Erythroblast (primary cell): ENCODE measurements around the gene CENPS.
"Not testable (repeated sequence)": the region's sequence is repeated elsewhere in the genome, so short reads cannot be mapped to it uniquely, and the experiment has no call there.

Source experiments
- DNase-seq, 2 experiments: peaks; one replicate each; lab custom pipeline; 2025; lab: John Stamatoyannopoulos, UW
- GATA1 ChIP-seq: IDR thresholded peaks from 2 replicates; pipeline ENCODE4 v1.6.1; 2011; ENCODE audit warnings: low read depth, mild to moderate bottlenecking, control low read depth, low read length, moderate library complexity
- POLR2A ChIP-seq: IDR thresholded peaks from 2 replicates; pipeline ENCODE4 v1.6.1; 2011; ENCODE audit warnings: mild to moderate bottlenecking, low read length

The CENPS gene

DNA sequence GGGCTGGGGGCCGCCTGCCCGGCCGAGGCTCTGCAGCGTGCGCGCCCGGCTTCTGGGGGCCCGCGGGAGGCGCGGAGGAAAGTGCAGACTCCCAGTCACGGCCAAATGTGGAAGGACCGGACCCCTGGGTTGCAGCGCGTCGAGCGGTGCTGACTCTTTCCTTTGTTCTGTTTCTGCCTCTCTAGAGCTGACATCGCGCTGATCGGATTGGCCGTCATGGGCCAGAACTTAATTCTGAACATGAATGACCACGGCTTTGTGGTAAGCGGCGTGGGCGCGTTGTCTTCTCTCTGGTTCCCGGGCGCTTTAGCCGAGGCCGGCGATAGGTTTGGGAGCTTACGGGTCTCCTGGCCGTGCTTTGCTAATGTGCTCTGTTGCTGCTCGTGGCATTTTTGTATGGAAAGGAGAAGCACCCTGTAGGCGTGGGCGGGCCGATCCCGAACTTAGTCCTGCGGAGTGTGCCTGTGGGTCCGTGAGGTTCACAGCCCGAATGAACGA, 30.7 kb upstream of the CENPS start:
- TF ChIP-seq POLR2A (no peak), GATA1 (no peak)
- peak; percentile 56 to 73 for DNase-seq

DNA sequence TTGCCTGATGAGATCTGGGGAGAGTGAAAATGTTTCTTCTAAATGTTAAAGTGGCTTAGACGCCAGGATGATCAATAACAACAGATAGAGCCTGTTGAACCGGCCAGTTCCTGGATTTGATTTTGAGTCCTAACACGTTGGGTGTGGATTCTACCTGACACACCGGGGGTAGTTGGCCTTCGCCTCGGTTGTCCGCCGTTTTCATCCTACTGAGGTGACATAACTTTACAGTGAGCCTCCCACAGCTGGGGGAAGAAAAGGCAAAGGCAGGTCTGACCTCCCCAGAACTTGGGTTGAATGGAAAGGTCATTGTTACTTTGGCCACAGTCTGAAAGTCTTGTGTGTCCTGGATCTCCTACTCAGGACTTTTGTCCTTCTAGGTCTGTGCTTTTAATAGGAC, 30.2 kb upstream of the CENPS start:
- no peak for DNase-seq
- TF ChIP-seq GATA1 (no peak), POLR2A (no peak)

DNA sequence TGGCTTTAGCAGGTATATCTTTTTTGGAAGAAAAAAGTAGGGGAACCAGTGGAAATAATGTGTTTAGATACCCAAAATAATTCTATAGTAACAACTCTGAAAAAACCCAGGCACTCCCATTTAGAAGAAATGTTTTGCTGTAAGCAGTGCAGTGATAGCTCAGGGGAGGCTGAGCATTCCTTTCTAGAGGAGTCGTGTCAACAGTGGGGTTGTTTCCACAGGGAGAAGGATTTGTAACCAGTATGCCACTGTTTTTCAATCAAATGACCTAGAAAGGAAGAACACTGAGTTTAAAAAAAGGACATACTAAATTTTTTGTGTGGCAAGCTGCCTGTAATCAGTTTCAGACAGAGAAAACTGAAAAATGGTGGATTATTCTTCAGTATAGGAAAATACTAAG, 29.0 kb upstream of the CENPS start:
- DNase-seq: no peak
- TF ChIP-seq POLR2A (no peak), GATA1 (no peak)

GRCh38 chr1:10402729-10403274, 27.4 kb upstream of the CENPS start:
- no peak for DNase-seq

GRCh38 chr1:10407201-10407600, 23.0 kb upstream of the CENPS start:
- TF ChIP-seq GATA1: no peak
- TF ChIP-seq POLR2A: no peak
- DNase-seq: no peak

More at GRCh38 chr1:10402729-10403274, 27.4 kb upstream of the CENPS start:
- no peak for TF ChIP-seq POLR2A
- TF ChIP-seq GATA1: no peak

GRCh38 chr1:10415211-10415930, 14.9 kb upstream of the CENPS start:
- DNase-seq: peak; percentile 89 to 91
- TF ChIP-seq GATA1 (no peak), POLR2A (peak; percentile 52)

DNA sequence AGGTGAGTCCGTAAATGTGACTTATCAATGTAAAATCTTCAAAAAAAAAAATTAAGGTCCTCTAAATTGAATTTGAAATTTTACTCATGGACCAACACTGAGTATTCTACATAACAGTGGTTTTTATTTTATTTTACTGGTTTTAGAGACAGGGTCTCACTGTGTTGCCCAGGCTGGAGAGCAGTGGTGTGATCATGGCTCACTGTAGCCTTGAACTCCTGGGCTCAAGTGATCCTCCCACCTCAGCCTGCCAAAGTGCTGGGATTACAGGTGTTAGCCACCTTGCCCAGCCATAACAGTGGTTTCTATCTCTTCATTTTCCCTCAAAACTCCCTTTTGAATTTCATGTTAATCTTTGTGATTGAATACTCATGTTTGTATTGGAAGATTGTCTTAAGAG, 14.3 kb upstream of the CENPS start:
- DNase-seq: not testable (repeated sequence)

GRCh38 chr1:10418741-10419140, 11.5 kb upstream of the CENPS start:
- DNase-seq: not testable (repeated sequence)

DNA sequence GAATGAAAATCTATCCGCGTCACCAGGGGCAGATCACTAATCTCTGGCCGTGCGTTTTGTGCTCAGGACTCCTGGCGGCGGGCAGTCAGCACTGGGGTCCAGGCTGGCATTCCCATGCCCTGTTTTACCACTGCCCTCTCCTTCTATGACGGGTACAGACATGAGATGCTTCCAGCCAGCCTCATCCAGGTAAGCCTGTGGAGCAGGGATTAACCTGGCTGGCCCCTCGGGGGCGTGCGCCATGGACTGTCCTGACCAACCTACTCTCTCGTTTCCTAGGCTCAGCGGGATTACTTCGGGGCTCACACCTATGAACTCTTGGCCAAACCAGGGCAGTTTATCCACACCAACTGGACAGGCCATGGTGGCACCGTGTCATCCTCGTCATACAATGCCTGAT, 10.9 kb upstream of the CENPS start:
- TF ChIP-seq GATA1 (no peak), POLR2A (no peak)

DNA sequence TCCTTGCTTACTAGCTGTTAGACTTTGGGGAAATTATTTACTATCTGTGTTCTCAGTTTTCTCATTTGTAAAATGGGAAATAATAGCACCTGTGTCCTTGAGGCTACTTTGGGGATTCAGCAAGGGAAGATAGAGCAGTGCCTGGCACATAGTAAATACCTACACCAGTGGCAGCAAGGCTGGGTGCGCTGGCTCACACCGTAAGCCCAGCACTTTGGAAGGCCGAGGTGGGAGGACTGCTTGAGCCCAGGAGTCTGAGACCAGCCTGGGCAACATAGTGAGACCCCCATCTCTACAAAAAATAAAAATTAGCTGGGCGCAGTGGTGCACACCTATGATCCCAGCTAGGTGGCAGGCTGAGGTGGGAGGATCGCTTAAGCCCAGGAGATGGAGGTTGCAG, 8.6 kb upstream of the CENPS start:
- DNase-seq: no peak
- TF ChIP-seq GATA1: no peak
- no peak for TF ChIP-seq POLR2A

More for the DNA sequence above, 10.9 kb upstream of the CENPS start:
- DNase-seq: no peak

DNA sequence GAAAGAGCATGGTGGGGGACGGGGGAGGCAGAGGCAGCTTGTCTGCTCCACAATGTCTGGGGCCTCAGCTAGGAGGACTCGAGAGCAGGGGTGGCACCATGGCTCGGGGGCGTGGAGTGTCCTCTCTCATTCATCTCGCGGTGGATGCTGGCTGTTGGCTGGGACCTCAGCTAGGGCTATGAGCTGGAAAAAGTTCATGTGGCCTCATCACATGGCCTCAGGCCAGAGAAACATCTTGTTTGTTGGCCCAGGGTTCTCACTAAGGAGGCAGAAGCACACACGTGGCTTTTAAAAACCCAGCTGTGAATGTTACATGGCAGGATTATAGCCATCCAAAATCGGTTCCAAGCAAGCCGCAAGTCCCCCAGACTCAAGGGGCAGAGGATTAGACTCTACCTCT, 6.2 kb upstream of the CENPS start:
- TF ChIP-seq GATA1 (no peak), POLR2A (no peak)
- DNase-seq: no peak

- no peak for DNase-seq
- TF ChIP-seq POLR2A (no peak), GATA1 (no peak)
These were observed 5.6 kb upstream of the CENPS start for GRCh38 chr1:10424651-10425050.

GRCh38 chr1:10425826-10426534, 4.3 kb upstream of the CENPS start:
- DNase-seq: not testable (repeated sequence)

- DNase-seq: not testable (repeated sequence)
These were observed 3.7 kb upstream of the CENPS start for GRCh38 chr1:10426535-10426848.

DNA sequence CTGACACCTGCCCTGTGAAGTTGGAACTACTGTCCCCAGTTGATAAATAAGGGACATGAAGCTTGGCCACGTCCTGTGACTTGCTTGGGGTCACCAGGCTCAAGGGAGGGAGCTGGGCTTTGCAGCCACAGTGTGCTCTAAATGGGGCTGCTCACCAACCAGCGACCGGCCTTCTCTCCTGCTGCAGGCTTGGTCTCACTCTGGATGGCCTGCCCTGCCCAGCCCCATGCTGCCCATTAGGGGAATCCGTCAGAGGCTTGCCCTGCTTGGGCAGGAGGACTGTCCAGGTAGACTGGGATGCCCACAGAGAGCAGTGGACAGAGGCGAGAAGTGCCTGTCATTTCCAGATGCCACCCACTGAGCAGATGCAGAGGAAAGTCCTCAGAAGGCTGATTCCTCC, 1.2 kb upstream of the CENPS start:
- no peak for TF ChIP-seq POLR2A
- TF ChIP-seq GATA1: no peak
- peak in 1 of 2 experiments; percentile 21 for DNase-seq

GRCh38 chr1:10429868-10430215, 391 bp upstream of the CENPS start:
- DNase-seq: no peak
- TF ChIP-seq GATA1 (no peak), POLR2A (no peak)
